CD14-positive monocyte (primary cell): ENCODE data around the gene ANKRD17. TPM values are rescaled to one million over a fixed set of nuclear protein-coding genes. Genes with fewer than 3 reads are reported as not detected.

Experiments
- DNase-seq, 3 donors: peaks; one replicate each; pipeline ENCODE4 v3.0.0-alpha.2; 2011 to 2022
- H2AFZ ChIP-seq: 2 replicates; pipeline ENCODE4 v1.6.0; 2012; ENCODE audit warnings: mild to moderate bottlenecking, low read depth, low read length, inconsistent platforms; ENCODE audit not compliant: insufficient read depth, poor library complexity, severe bottlenecking
- H3K27ac ChIP-seq, 2 donors: 1 replicate in 1 of 2; 2 replicates in 1 of 2; pipeline ENCODE4 v1.5.1; 2012 to 2013; ENCODE audit warnings: low read length in 2 of 2, control low read depth in 1 of 2, inconsistent platforms in 1 of 2, low read depth in 1 of 2, mild to moderate bottlenecking in 1 of 2
- H3K27me3 ChIP-seq, 2 donors: one replicate each; pipeline versions ENCODE4 v1.6.0 to v1.6.1; 2011 to 2013; ENCODE audit warnings: low read length in 2 of 2; ENCODE audit not compliant: control insufficient read depth in 2 of 2, insufficient read depth in 2 of 2
- H3K36me3 ChIP-seq, 2 donors: replicated peaks in 1 of 2; 1 replicate in 1 of 2; 2 replicates in 1 of 2; pipeline versions ENCODE4 v1.5.1 to v1.6.1; 2012 to 2013; ENCODE audit warnings: low read length in 2 of 2, control low read depth in 1 of 2, inconsistent platforms in 1 of 2, mild to moderate bottlenecking in 1 of 2; ENCODE audit not compliant: insufficient read depth in 2 of 2, control insufficient read depth in 1 of 2
- H3K4me1 ChIP-seq, 2 donors: 1 replicate in 1 of 2; 2 replicates in 1 of 2; pipeline versions ENCODE4 v1.5.1 to v1.6.1; 2012 to 2013; ENCODE audit warnings: low read length in 2 of 2, control low read depth in 1 of 2, inconsistent platforms in 1 of 2, mild to moderate bottlenecking in 1 of 2, moderate library complexity in 1 of 2; ENCODE audit not compliant: insufficient read depth in 2 of 2, control insufficient read depth in 1 of 2
- H3K4me2 ChIP-seq: replicated peaks from 2 replicates; pipeline ENCODE3; 2012; ENCODE audit warnings: low read length, moderate library complexity, mild to moderate bottlenecking; ENCODE audit not compliant: poor library complexity, severe bottlenecking; ENCODE audit errors: extremely low read depth
- H3K4me3 ChIP-seq, 3 experiments: fragments of 200-600 bp in 1 of 3; sonication (generic) in 1 of 3; replicated peaks in 1 of 3; 1 replicate in 2 of 3; 2 replicates in 1 of 3; pipeline ENCODE4 v1.5.1; 2011 to 2013; ENCODE audit warnings: low read length in 3 of 3, mild to moderate bottlenecking in 3 of 3, control low read depth in 2 of 3, low read depth in 2 of 3, inconsistent platforms in 1 of 3, moderate library complexity in 1 of 3
- H3K79me2 ChIP-seq: 2 replicates; pipeline ENCODE4 v1.6.0; 2012; ENCODE audit warnings: mild to moderate bottlenecking, control low read depth, inconsistent platforms, low read length, moderate library complexity; ENCODE audit not compliant: insufficient read depth
- H3K9ac ChIP-seq: 2 replicates; pipeline ENCODE4 v1.6.0; 2017; ENCODE audit warnings: low read length, mild to moderate bottlenecking; ENCODE audit not compliant: insufficient read depth, poor library complexity, severe bottlenecking
- H3K9me3 ChIP-seq, 2 donors: replicated peaks in 1 of 2; 1 replicate in 1 of 2; 2 replicates in 1 of 2; pipeline versions ENCODE4 v1.5.1 to v1.6.1; 2012 to 2013; ENCODE audit warnings: low read length in 2 of 2, control low read depth in 1 of 2; ENCODE audit not compliant: control insufficient read depth in 1 of 2, insufficient read depth in 1 of 2
- H4K20me1 ChIP-seq: 2 replicates; pipeline ENCODE4 v1.6.0; 2012; ENCODE audit warnings: mild to moderate bottlenecking, low read length, control low read depth, moderate library complexity; ENCODE audit not compliant: insufficient read depth
- H3K27ac Mint-ChIP-seq, 7 donors: one replicate each; pipeline ENCODE4 v1.8.0; 2020; ENCODE audit warnings: mild to moderate bottlenecking in 7 of 7, mixed read lengths in 7 of 7, moderate library complexity in 6 of 7, inconsistent platforms in 2 of 7
- H3K27me3 Mint-ChIP-seq, 3 donors: one replicate each; pipeline ENCODE4 v1.8.0; 2021 to 2022; ENCODE audit warnings: low read depth in 3 of 3, mild to moderate bottlenecking in 3 of 3, mixed read lengths in 3 of 3, moderate library complexity in 3 of 3, inconsistent platforms in 1 of 3
- H3K36me3 Mint-ChIP-seq, 2 donors: one replicate each; pipeline ENCODE4 v1.8.0; 2020; ENCODE audit warnings: mixed read lengths in 2 of 2, inconsistent platforms in 1 of 2, mild to moderate bottlenecking in 1 of 2
- H3K4me1 Mint-ChIP-seq: one replicate; pipeline ENCODE4 v1.8.0; 2020; ENCODE audit warnings: mild to moderate bottlenecking, mixed read lengths
- H3K4me3 Mint-ChIP-seq, 2 donors: one replicate each; pipeline ENCODE4 v1.8.0; 2020; ENCODE audit warnings: mild to moderate bottlenecking in 2 of 2, mixed read lengths in 2 of 2, moderate library complexity in 1 of 2
- H3K9me3 Mint-ChIP-seq, 7 donors: one replicate each; pipeline ENCODE4 v1.8.0; 2020 to 2022; ENCODE audit warnings: mixed read lengths in 7 of 7, mild to moderate bottlenecking in 6 of 7, moderate library complexity in 6 of 7, inconsistent platforms in 2 of 7
- WGBS: methylation state at CpG from one replicate; pipeline ENCODE4 v1.1.5; 2013; ENCODE audit warnings: missing lambda C conversion rate; ENCODE audit not compliant: insufficient coverage; 5-methylcytosine and 5-hydroxymethylcytosine counted together
- intact Hi-C, 2 donors: fragments of 100-400 bp; cut with micrococcal nuclease; formaldehyde crosslinking; loops; one replicate each; pipeline versions ENCODE4 v1.15.0 to v1.15.1; 2023
- polyA plus RNA-seq, 3 donors: library from polyadenylated mRNA; depleted of rRNA in 1 of 3; unstranded in 2 of 3; stranded (reverse) in 1 of 3; fragments of 300-500 nt in 2 of 3; fragments of >200 nt in 1 of 3; fragmentation: Illumina TruSeq in 2 of 3; gene quantifications; 1 replicate in 2 of 3; 2 replicates in 1 of 3; pipeline ENCODE4 v1.2.3, GENCODE V29; 2012 to 2021
- TF ChIP-seq, protein P1 (sequence below): fragments of 200-600 bp; IDR thresholded peaks from one replicate; pipeline ENCODE4 v1.8.0; 2022; ENCODE audit warnings: antibody characterized with exemption, mild to moderate bottlenecking

Gene ANKRD17
- polyA plus RNA-seq, 3 donors, result 5.3 to 18.9 (median 9.0) TPM

- Histone ChIP-seq H3K4me1 (peaks cover 20 to 30% of the 10 kb centered on the region in 2 donors), H3K9me3 (no peaks in the 10 kb centered on the region), H3K27me3 (no peaks in the 10 kb centered on the region), H3K27ac (peak overlapping the region; percentile 96 to 98), H3K4me2 (peak overlapping the region; percentile 94), H2AFZ (peak overlapping the region; percentile 79), H3K79me2 (peaks cover 55% of the 10 kb centered on the region), H3K9ac (peak overlapping the region; percentile 91), H4K20me1 (peaks cover 29% of the 10 kb centered on the region), H3K36me3 (peaks cover 0 to 3% of the 10 kb centered on the region in 2 donors), H3K4me3 (peak overlapping the region; percentile 76 to 87 (median 79))
- Mint-ChIP-seq H3K4me3 (peak overlapping the region; percentile 98 to 99), H3K27me3 (no peaks in the 10 kb centered on the region), H3K9me3 (no peaks in the 10 kb centered on the region), H3K4me1 (peaks cover 36% of the 10 kb centered on the region), H3K27ac (peak overlapping the region; percentile 98 to 99 (median 99)), H3K36me3 (peaks cover 5% of the 10 kb centered on the region in 2 donors)
- intact Hi-C loops, result loop anchor here (1.0 to 5.0 kb wide), 4 partner anchors 37 to 191 kb away; partner anchors contain the start of gene COX18 (in 1 of the 2)
- TF ChIP-seq, protein P1, sequence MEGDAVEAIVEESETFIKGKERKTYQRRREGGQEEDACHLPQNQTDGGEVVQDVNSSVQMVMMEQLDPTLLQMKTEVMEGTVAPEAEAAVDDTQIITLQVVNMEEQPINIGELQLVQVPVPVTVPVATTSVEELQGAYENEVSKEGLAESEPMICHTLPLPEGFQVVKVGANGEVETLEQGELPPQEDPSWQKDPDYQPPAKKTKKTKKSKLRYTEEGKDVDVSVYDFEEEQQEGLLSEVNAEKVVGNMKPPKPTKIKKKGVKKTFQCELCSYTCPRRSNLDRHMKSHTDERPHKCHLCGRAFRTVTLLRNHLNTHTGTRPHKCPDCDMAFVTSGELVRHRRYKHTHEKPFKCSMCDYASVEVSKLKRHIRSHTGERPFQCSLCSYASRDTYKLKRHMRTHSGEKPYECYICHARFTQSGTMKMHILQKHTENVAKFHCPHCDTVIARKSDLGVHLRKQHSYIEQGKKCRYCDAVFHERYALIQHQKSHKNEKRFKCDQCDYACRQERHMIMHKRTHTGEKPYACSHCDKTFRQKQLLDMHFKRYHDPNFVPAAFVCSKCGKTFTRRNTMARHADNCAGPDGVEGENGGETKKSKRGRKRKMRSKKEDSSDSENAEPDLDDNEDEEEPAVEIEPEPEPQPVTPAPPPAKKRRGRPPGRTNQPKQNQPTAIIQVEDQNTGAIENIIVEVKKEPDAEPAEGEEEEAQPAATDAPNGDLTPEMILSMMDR, result no peak
- WGBS, result 0% methylated on average over 7 of the region's 8 CpGs
- DNase-seq, result peak in 1 of 3 donors; percentile 17
These were observed 1.0 kb upstream of the ANKRD17 start for GRCh38 chr4:73259571-73260090.

DNA sequence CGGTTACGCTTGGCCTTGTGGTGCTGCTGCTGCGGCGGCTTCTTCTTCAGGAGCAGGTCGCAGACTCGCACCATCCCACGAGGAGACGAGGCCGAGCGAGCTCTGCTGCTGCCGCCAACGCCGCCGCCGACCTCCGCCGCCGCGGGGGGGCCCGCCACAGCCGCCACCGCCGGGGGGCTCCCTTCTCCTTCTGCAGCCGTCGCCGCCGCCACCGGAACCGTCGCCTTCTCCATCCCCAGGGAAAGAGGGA is 237 bp downstream of the ANKRD17 start:
- H3K4me3 ChIP-seq, result peak overlapping the region; percentile 76 to 87 (median 79)
- H3K4me1 Mint-ChIP-seq, result peaks cover 41% of the 10 kb centered on the region
- peak overlapping the region; percentile 79 for H2AFZ ChIP-seq
- H3K9ac ChIP-seq, result peak overlapping the region; percentile 91
- peaks cover 20 to 30% of the 10 kb centered on the region in 2 donors for H3K4me1 ChIP-seq
- intact Hi-C loops, result loop anchor here (2.0 to 5.0 kb wide), 3 partner anchors 36 to 190 kb away; partner anchors contain the start of gene COX18 (in 1 of the 2)
- no peaks in the 10 kb centered on the region for H3K27me3 ChIP-seq
- H3K4me2 ChIP-seq, result peak overlapping the region; percentile 94
- H3K36me3 ChIP-seq, result peaks cover 6 to 13% of the 10 kb centered on the region in 2 donors
- DNase-seq, result no peak
- H3K79me2 ChIP-seq, result peaks cover 67% of the 10 kb centered on the region
- peak overlapping the region; percentile 96 to 98 for H3K27ac ChIP-seq
- peaks cover 10 to 12% of the 10 kb centered on the region in 2 donors for H3K36me3 Mint-ChIP-seq
- H3K9me3 Mint-ChIP-seq, result no peaks in the 10 kb centered on the region
- under 1% methylated on average over 23 of the region's 30 CpGs for WGBS
- H3K9me3 ChIP-seq, result no peaks in the 10 kb centered on the region
- TF ChIP-seq, protein P1, result no peak
- H3K27ac Mint-ChIP-seq, result peak overlapping the region; percentile 98 to 99 (median 99)
- no peaks in the 10 kb centered on the region for H3K27me3 Mint-ChIP-seq
- peaks cover 41% of the 10 kb centered on the region for H4K20me1 ChIP-seq
- peak overlapping the region; percentile 98 to 99 for H3K4me3 Mint-ChIP-seq
